Measurements from ENCODE around the gene ATG2B. TPM values are rescaled to one million over a fixed set of nuclear protein-coding genes. Genes with fewer than 3 reads are reported as not detected.
A peak's percentile ranks its signal among the peaks of the same experiment; 100 is the strongest.
"Not testable (repeated sequence)": the region's sequence is repeated elsewhere in the genome, so short reads cannot be mapped to it uniquely, and the experiment has no call there.

ATG2B gene
- polyA plus RNA-seq, 1 donor = 47.8 TPM

GRCh38 chr14:96380735-96381134 lies 17.6 kb upstream of the ATG2B start:
- DNase-seq = no peak

- DNase-seq = no peak
Measured at GRCh38 chr14:96376093-96376492, 13.0 kb upstream of the ATG2B start.

- no peak for DNase-seq
Measured at GRCh38 chr14:96373538-96373937, 10.4 kb upstream of the ATG2B start.

- no peak for DNase-seq
Measured at GRCh38 chr14:96370528-96370927, 7.4 kb upstream of the ATG2B start.

- DNase-seq = no peak
Measured at GRCh38 chr14:96368534-96368933, 5.4 kb upstream of the ATG2B start.

- DNase-seq = no peak
Measured at GRCh38 chr14:96364962-96365361, 1.8 kb upstream of the ATG2B start.

- peak; percentile 42 for DNase-seq
Measured at GRCh38 chr14:96363751-96364336, 703 bp upstream of the ATG2B start.

- peak; percentile 21 for DNase-seq
Measured at GRCh38 chr14:96362071-96362964, 823 bp downstream of the ATG2B start.

GRCh38 chr14:96359959-96360358 lies 3.2 kb downstream of the ATG2B start:
- DNase-seq = no peak

GRCh38 chr14:96357216-96357615 lies 5.9 kb downstream of the ATG2B start:
- no peak for DNase-seq

- no peak for DNase-seq
Measured at GRCh38 chr14:96354246-96354645, 8.9 kb downstream of the ATG2B start.

- DNase-seq = no peak
Measured at GRCh38 chr14:96352708-96353107, 10.4 kb downstream of the ATG2B start.

GRCh38 chr14:96351986-96352385 lies 11.2 kb downstream of the ATG2B start:
- DNase-seq = no peak

GRCh38 chr14:96349286-96350075 lies 13.7 kb downstream of the ATG2B start:
- no peak for DNase-seq

GRCh38 chr14:96347957-96348356 lies 15.2 kb downstream of the ATG2B start:
- DNase-seq = not testable (repeated sequence)

GRCh38 chr14:96345669-96346068 lies 17.5 kb downstream of the ATG2B start:
- DNase-seq = no peak

- DNase-seq = no peak
Measured at GRCh38 chr14:96341323-96341722, 21.8 kb downstream of the ATG2B start.

GRCh38 chr14:96338551-96338950 lies 24.6 kb downstream of the ATG2B start:
- no peak for DNase-seq

GRCh38 chr14:96324219-96324618 lies 38.9 kb downstream of the ATG2B start:
- DNase-seq = no peak

GRCh38 chr14:96320605-96321004 lies 42.5 kb downstream of the ATG2B start:
- DNase-seq = no peak

GRCh38 chr14:96318836-96319235 lies 44.3 kb downstream of the ATG2B start:
- DNase-seq = no peak

- no peak for DNase-seq
Measured at GRCh38 chr14:96316087-96316486, 47.1 kb downstream of the ATG2B start.

GRCh38 chr14:96310906-96311305 lies 52.2 kb downstream of the ATG2B start:
- no peak for DNase-seq

Data from left kidney (tissue), 2 donors.